GM18520 (cell line): ENCODE data around the gene C6orf15.

Experiments used
- ATAC-seq: cut with Tn5 transposase; IDR thresholded peaks from one replicate; pipeline ENCODE4 v1.9.1; 2021; ENCODE audit not compliant: unreplicated experiment

The C6orf15 gene

GRCh38 chr6:31131595-31131994 lies 19.2 kb upstream of the C6orf15 start:
- ATAC-seq, result no peak

GRCh38 chr6:31130751-31131150 lies 18.4 kb upstream of the C6orf15 start:
- ATAC-seq, result no peak

GRCh38 chr6:31129130-31129529 lies 16.8 kb upstream of the C6orf15 start:
- ATAC-seq, result no peak

- ATAC-seq, result no peak
Observed at GRCh38 chr6:31128093-31128676, 15.8 kb upstream of the C6orf15 start.

GRCh38 chr6:31126396-31127175 lies 14.2 kb upstream of the C6orf15 start:
- no peak for ATAC-seq

- ATAC-seq, result no peak
Observed at GRCh38 chr6:31125586-31126363, 13.4 kb upstream of the C6orf15 start.

- no peak for ATAC-seq
Observed at GRCh38 chr6:31125162-31125561, 12.8 kb upstream of the C6orf15 start.

- ATAC-seq, result no peak
Observed at GRCh38 chr6:31122791-31123706, 10.7 kb upstream of the C6orf15 start.

GRCh38 chr6:31121131-31121790 lies 8.9 kb upstream of the C6orf15 start:
- no peak for ATAC-seq

- no peak for ATAC-seq
Observed at GRCh38 chr6:31120151-31120915, 8.0 kb upstream of the C6orf15 start, which contains the start of gene CDSN. CDSN (minus strand) TSS chr6:31120446; CDS start chr6:31120419, 27 bp downstream.

- ATAC-seq, result no peak
Observed at GRCh38 chr6:31118178-31118577, 5.8 kb upstream of the C6orf15 start.

- ATAC-seq, result no peak
Observed at GRCh38 chr6:31116661-31117385, 4.4 kb upstream of the C6orf15 start.

GRCh38 chr6:31115941-31116560 lies 3.7 kb upstream of the C6orf15 start:
- no peak for ATAC-seq

- no peak for ATAC-seq
Observed at GRCh38 chr6:31114970-31115849, 2.8 kb upstream of the C6orf15 start.

GRCh38 chr6:31114541-31114878 lies 2.1 kb upstream of the C6orf15 start, which contains the start of gene PSORS1C1:
PSORS1C1 (plus strand) TSS chr6:31114800; CDS start chr6:31129633, 14,833 bp downstream.
- ATAC-seq, result no peak

GRCh38 chr6:31113861-31114540 lies 1.6 kb upstream of the C6orf15 start:
- ATAC-seq, result no peak

GRCh38 chr6:31111712-31112111 lies 663 bp downstream of the C6orf15 start:
- ATAC-seq, result no peak
